Psoas muscle (tissue), 8 donors: ENCODE data around the gene CCL13. TPM values are rescaled to one million over a fixed set of nuclear protein-coding genes. Genes with fewer than 3 reads are reported as not detected.

Source experiments
- ATAC-seq, 4 donors: fragments of 200-7000 bp; cut with Tn5 transposase; one replicate each; pipeline ENCODE4 v1.9.1; 2020; ENCODE audit warnings: moderate library complexity in 3 of 4, mild to moderate bottlenecking in 2 of 4
- DNase-seq, 2 donors: peaks; one replicate each; pipeline ENCODE4 v3.0.0-alpha.2; 2020
- H3K27ac ChIP-seq: fragments of 200-600 bp; one replicate; pipeline ENCODE4 v1.8.0; 2022
- H3K27me3 ChIP-seq, 3 donors: fragments of 200-600 bp in 1 of 3; one replicate each; pipeline versions ENCODE4 v1.6.1 to v1.8.0; 2013 to 2022; ENCODE audit warnings: low read length in 2 of 3, mild to moderate bottlenecking in 2 of 3, moderate library complexity in 1 of 3; ENCODE audit not compliant: insufficient read depth in 3 of 3
- H3K36me3 ChIP-seq, 2 donors: fragments of 200-600 bp in 1 of 2; one replicate each; pipeline versions ENCODE4 v1.6.1 to v1.8.0; 2013 to 2022; ENCODE audit warnings: low read depth in 1 of 2, mild to moderate bottlenecking in 1 of 2, moderate library complexity in 1 of 2; ENCODE audit not compliant: insufficient read depth in 1 of 2
- H3K4me1 ChIP-seq: fragments of 200-600 bp; one replicate; pipeline ENCODE4 v1.8.0; 2022
- H3K4me3 ChIP-seq: fragments of 200-600 bp; one replicate; pipeline ENCODE4 v1.8.0; 2022; ENCODE audit warnings: mild to moderate bottlenecking
- H3K9me3 ChIP-seq: fragments of 200-600 bp; one replicate; pipeline ENCODE4 v1.8.0; 2022
- WGBS, 3 donors: extraction: QIAGEN DNeasy Blood & Tissue Kit; methylation state at CpG; one replicate each; pipeline versions ENCODE4 v1.1.6 to v1.1.7; 2013; 5-methylcytosine and 5-hydroxymethylcytosine counted together
- intact Hi-C, 2 donors: fragments of 100-400 bp; cut with DNase I; formaldehyde crosslinking; loops; one replicate each; pipeline versions ENCODE4 v1.11.0 to v1.14.2; 2022
- polyA plus RNA-seq, 3 donors: library from polyadenylated mRNA; stranded (reverse); fragments of 200-250 nt; gene quantifications; one replicate each; pipeline ENCODE4 v1.2.3, GENCODE V29; 2013
- total RNA-seq, 4 donors: library from RNA; stranded (reverse); fragmentation: NEBNext Ultra II Directional in 2 of 4; extraction: Animal tissue kit (Norgen Biotek cat#: 25700) in 2 of 4; gene quantifications; one replicate each; pipeline versions ENCODE4 v1.2.1 to v1.2.4, GENCODE V29; 2021 to 2023
- TF ChIP-seq, protein P1 (sequence below): fragments of 200-600 bp; IDR thresholded peaks from one replicate; pipeline ENCODE4 v1.8.0; 2022; ENCODE audit warnings: antibody characterized with exemption
- donor health status: healthy with polysubstance abuse.
- donor health status: DM: no; HTN: no; CAD: no; lungs with moderate emphysema.
- donor health status: Bipolar disorder and iron deficiency.
- donor health status: healthy.
- donor health status: DM: yes; HTN: yes; CAD: no.
- donor health status: DM: no; HTN: no; CAD: no.
- donor health status: DM: no; HTN: no; CAD: no.
- donor health status: DM: yes; HTN: yes; CAD: no.

Gene CCL13
- total and polyA plus RNA-seq, 7 donors: 0.10 to 1.2 (median 0.27) TPM; not detected in 2

DNA sequence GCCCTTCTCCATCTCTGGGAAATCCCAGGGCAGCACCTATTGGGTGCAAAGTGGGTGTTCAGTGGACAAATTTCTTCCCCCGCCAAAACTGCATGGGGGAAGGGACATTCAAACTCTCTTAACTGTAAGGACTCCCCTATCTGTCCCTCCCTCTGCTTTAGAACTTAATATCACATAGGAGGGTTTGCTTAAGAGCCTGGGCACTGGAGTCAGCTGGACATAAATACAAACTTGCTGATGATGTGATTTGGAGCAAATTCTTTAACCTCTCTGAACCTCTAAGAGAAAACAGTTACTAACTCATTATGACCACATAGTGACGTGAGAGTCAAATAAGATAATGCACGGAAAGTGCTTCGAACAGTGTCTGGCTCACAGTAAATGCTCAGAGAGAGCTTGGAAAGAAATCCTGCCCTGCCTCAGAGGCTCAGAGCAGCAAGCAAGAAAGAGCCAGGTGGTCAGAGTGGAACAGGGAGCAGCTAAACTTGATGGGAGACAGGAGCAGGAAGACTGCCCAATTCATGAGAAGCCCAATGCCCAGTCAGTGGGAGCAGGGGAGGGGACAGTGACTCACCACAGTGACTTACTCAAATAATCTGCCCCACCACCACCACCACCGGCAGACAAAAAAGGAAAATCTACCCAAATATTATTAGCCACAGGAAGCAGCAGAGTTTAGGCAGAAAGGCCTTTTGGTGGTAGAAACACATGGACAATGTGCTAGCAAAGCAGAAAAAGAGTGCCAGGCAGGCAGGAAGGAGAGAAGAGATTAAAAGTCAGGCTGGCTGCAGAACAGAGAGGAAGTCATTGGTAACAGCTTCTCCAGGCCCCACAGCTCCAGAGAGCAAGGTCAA lies 30.6 kb downstream of the CCL13 start:
- no peak for DNase-seq
- intact Hi-C loops: no loop called here

GRCh38 chr17:34387566-34387965 lies 31.3 kb downstream of the CCL13 start:
- Histone ChIP-seq H3K27me3 (no peaks in the 10 kb centered on the region), H3K27ac (no peak overlapping the region), H3K36me3 (no peaks in the 10 kb centered on the region), H3K4me3 (no peak overlapping the region), H3K4me1 (no peaks in the 10 kb centered on the region), H3K9me3 (no peaks in the 10 kb centered on the region)
- TF ChIP-seq, protein P1, sequence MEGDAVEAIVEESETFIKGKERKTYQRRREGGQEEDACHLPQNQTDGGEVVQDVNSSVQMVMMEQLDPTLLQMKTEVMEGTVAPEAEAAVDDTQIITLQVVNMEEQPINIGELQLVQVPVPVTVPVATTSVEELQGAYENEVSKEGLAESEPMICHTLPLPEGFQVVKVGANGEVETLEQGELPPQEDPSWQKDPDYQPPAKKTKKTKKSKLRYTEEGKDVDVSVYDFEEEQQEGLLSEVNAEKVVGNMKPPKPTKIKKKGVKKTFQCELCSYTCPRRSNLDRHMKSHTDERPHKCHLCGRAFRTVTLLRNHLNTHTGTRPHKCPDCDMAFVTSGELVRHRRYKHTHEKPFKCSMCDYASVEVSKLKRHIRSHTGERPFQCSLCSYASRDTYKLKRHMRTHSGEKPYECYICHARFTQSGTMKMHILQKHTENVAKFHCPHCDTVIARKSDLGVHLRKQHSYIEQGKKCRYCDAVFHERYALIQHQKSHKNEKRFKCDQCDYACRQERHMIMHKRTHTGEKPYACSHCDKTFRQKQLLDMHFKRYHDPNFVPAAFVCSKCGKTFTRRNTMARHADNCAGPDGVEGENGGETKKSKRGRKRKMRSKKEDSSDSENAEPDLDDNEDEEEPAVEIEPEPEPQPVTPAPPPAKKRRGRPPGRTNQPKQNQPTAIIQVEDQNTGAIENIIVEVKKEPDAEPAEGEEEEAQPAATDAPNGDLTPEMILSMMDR: no peak
- no peak for ATAC-seq
- 53 to 56% (median 54%) methylated on average over 5 of the region's 5 CpGs for WGBS, 3 donors
- DNase-seq: no peak
- intact Hi-C loops: no loop called here

More for the DNA sequence above, 30.6 kb downstream of the CCL13 start:
- Histone ChIP-seq H3K27me3 (peaks cover 0 to 3% (median 0%) of the 10 kb centered on the region in 3 donors), H3K27ac (no peak overlapping the region), H3K4me3 (no peak overlapping the region), H3K9me3 (no peaks in the 10 kb centered on the region), H3K36me3 (no peaks in the 10 kb centered on the region), H3K4me1 (no peaks in the 10 kb centered on the region)
- TF ChIP-seq, protein P1: no peak
- ATAC-seq: no peak
- 66 to 68% (median 68%) methylated on average over 5 of the region's 5 CpGs for WGBS, 3 donors

- TF ChIP-seq, protein P1: no peak
- H3K4me1 ChIP-seq: no peaks in the 10 kb centered on the region
- H3K27ac ChIP-seq: no peak overlapping the region
- H3K9me3 ChIP-seq: no peaks in the 10 kb centered on the region
- no peak overlapping the region for H3K4me3 ChIP-seq
- ATAC-seq (no peak), DNase-seq (no peak)
- H3K27me3 ChIP-seq: no peaks in the 10 kb centered on the region
- H3K36me3 ChIP-seq: no peaks in the 10 kb centered on the region
- WGBS, 3 donors: 71 to 77% (median 72%) methylated on average over 6 of the region's 6 CpGs
- intact Hi-C loops: no loop called here
Measured at GRCh38 chr17:34389126-34389750, 33.0 kb downstream of the CCL13 start.

DNA sequence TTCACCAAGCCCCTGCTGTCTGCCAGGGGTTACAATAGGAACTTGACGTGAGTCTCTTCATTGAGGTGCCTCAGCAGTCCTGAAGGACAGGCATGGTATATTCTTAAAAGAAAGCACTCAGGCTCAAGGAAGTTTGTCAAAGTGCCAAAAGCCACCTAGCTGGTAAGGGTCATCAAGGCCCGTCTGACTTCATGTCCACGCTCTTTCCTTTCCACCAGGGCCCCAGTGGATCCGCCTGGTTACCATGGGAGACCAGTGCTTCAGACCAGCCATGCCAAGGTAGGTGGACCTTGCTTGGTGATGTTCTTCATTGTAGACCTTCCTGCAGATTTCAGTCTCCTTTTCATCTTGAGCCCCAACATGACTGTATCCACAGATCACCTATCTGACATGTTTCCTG lies 34.4 kb downstream of the CCL13 start:
- TF ChIP-seq, protein P1: no peak
- no peaks in the 10 kb centered on the region for H3K36me3 ChIP-seq
- no peaks in the 10 kb centered on the region for H3K4me1 ChIP-seq
- ATAC-seq (no peak), DNase-seq (no peak)
- no peak overlapping the region for H3K27ac ChIP-seq
- H3K4me3 ChIP-seq: no peak overlapping the region
- no peaks in the 10 kb centered on the region for H3K9me3 ChIP-seq
- H3K27me3 ChIP-seq: no peaks in the 10 kb centered on the region
- 79 to 93% (median 84%) methylated on average over 4 of the region's 4 CpGs for WGBS, 3 donors
- intact Hi-C loops: no loop called here
